PC-9 (cell line): ENCODE results near the gene VANGL2. TPM values are rescaled to one million over a fixed set of nuclear protein-coding genes. Genes with fewer than 3 reads are reported as not detected.

Source experiments
- BruUV-seq: library from RNA; stranded (reverse); fragments of 400-500 nt; replicated peaks from 2 replicates; lab custom pipeline; 2021; lab: Mats Ljungman, UMichigan
- CTCF ChIA-PET: fragments of 300-600 bp; sonication (Branson Sonifier 250); formaldehyde crosslinking; loops from one replicate; lab custom pipeline; 2022; ENCODE audit warnings: antibody characterized with exemption; lab: Charles Lee
- POLR2A ChIA-PET: fragments of 300-600 bp; sonication (Branson Sonifier 250); formaldehyde crosslinking; loops from one replicate; lab custom pipeline; 2022; ENCODE audit warnings: antibody characterized with exemption; ENCODE audit not compliant: unreplicated experiment; lab: Charles Lee
- DNase-seq, 2 experiments: peaks; one replicate each; pipeline versions ENCODE4 v3.0.0 to v3.0.0-alpha.2; 2015 to 2022; ENCODE audit warnings: mixed read lengths in 1 of 2
- H2AFZ ChIP-seq: fragments of 200-600 bp; sonication (generic); 2 replicates; pipeline ENCODE4 v1.8.1; 2017; ENCODE audit warnings: antibody characterized with exemption
- H3F3A ChIP-seq: fragments of 200-600 bp; sonication (generic); 2 replicates; pipeline ENCODE4 v1.8.1; 2017; ENCODE audit warnings: antibody characterized with exemption, mild to moderate bottlenecking, low read depth; ENCODE audit not compliant: insufficient read depth
- H3K27ac ChIP-seq: fragments of 200-600 bp; sonication (generic); 2 replicates; pipeline ENCODE4 v1.6.1; 2016; ENCODE audit warnings: mixed run types
- H3K27me3 ChIP-seq: fragments of 200-600 bp; sonication (generic); 2 replicates; pipeline ENCODE4 v1.6.1; 2016; ENCODE audit warnings: low read depth, mixed run types; ENCODE audit not compliant: insufficient read depth
- H3K36me3 ChIP-seq: fragments of 200-600 bp; sonication (generic); 2 replicates; pipeline ENCODE4 v1.6.1; 2016; ENCODE audit warnings: low read depth, mixed run types
- H3K4me1 ChIP-seq: fragments of 200-600 bp; sonication (generic); replicated peaks from 2 replicates; pipeline ENCODE4 v1.6.1; 2016; ENCODE audit warnings: mixed run types; ENCODE audit not compliant: insufficient read depth
- H3K4me2 ChIP-seq: fragments of 200-600 bp; sonication (generic); 2 replicates; pipeline ENCODE4 v1.6.1; 2017; ENCODE audit warnings: mixed run types
- H3K4me3 ChIP-seq: fragments of 200-600 bp; sonication (generic); 2 replicates; pipeline ENCODE4 v1.6.1; 2016; ENCODE audit warnings: mixed run types
- H3K79me2 ChIP-seq: fragments of 200-600 bp; sonication (generic); 2 replicates; pipeline ENCODE4 v1.6.1; 2017; ENCODE audit warnings: low read depth, mixed run types
- H3K9me2 ChIP-seq: fragments of 200-600 bp; sonication (generic); 2 replicates; pipeline ENCODE4 v1.8.1; 2017; ENCODE audit warnings: mild to moderate bottlenecking; ENCODE audit not compliant: insufficient read depth
- H3K9me3 ChIP-seq: fragments of 200-600 bp; sonication (generic); 2 replicates; pipeline ENCODE4 v1.8.1; 2016; ENCODE audit warnings: low read depth; ENCODE audit not compliant: insufficient read depth
- H4K20me1 ChIP-seq: fragments of 200-600 bp; sonication (generic); 2 replicates; pipeline ENCODE4 v1.8.1; 2017; ENCODE audit not compliant: insufficient read depth
- EZH2 ChIP-seq: fragments of 200-600 bp; sonication (generic); IDR thresholded peaks from 2 replicates; pipeline ENCODE4 v1.8.0; 2017; ENCODE audit warnings: antibody characterized with exemption, low read depth
- intact Hi-C: fragments of 100-400 bp; cut with micrococcal nuclease; formaldehyde crosslinking; loops from one replicate; pipeline ENCODE4 v1.10.0; 2022; ENCODE audit not compliant: unreplicated experiment
- total RNA-seq: library from RNA; stranded (reverse); gene quantifications from 2 replicates; pipeline ENCODE4 v1.2.3, GENCODE V29; 2021
- TF ChIP-seq, protein P1 (sequence below): fragments of 200-600 bp; sonication (generic); conservative IDR thresholded peaks from 2 replicates; pipeline ENCODE4 v1.6.1; 2017; ENCODE audit warnings: mixed run types, antibody characterized with exemption, mild to moderate bottlenecking, moderate library complexity

The VANGL2 gene
- total RNA-seq, 1 experiment from 2014 or later, result 12.4 TPM

- H3F3A ChIP-seq, result no peaks in the 10 kb centered on the region
- H3K4me2 ChIP-seq, result no peak overlapping the region
- H3K9me2 ChIP-seq, result no peaks in the 10 kb centered on the region
- H3K9me3 ChIP-seq, result no peaks in the 10 kb centered on the region
- no peak for DNase-seq
- no peaks in the 10 kb centered on the region for H3K4me1 ChIP-seq
- ChIA-PET CTCF (no interaction called here), POLR2A (no interaction called here)
- H3K27ac ChIP-seq, result no peak overlapping the region
- H2AFZ ChIP-seq, result no peak overlapping the region
- H4K20me1 ChIP-seq, result no peaks in the 10 kb centered on the region
- BruUV-seq, result no TSS peak
- H3K79me2 ChIP-seq, result no peaks in the 10 kb centered on the region
- no peak overlapping the region for H3K4me3 ChIP-seq
- no peaks in the 10 kb centered on the region for H3K36me3 ChIP-seq
- TF ChIP-seq EZH2, result no peak
- TF ChIP-seq, protein P1, sequence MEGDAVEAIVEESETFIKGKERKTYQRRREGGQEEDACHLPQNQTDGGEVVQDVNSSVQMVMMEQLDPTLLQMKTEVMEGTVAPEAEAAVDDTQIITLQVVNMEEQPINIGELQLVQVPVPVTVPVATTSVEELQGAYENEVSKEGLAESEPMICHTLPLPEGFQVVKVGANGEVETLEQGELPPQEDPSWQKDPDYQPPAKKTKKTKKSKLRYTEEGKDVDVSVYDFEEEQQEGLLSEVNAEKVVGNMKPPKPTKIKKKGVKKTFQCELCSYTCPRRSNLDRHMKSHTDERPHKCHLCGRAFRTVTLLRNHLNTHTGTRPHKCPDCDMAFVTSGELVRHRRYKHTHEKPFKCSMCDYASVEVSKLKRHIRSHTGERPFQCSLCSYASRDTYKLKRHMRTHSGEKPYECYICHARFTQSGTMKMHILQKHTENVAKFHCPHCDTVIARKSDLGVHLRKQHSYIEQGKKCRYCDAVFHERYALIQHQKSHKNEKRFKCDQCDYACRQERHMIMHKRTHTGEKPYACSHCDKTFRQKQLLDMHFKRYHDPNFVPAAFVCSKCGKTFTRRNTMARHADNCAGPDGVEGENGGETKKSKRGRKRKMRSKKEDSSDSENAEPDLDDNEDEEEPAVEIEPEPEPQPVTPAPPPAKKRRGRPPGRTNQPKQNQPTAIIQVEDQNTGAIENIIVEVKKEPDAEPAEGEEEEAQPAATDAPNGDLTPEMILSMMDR, result no peak
- intact Hi-C loops, result no loop called here
- H3K27me3 ChIP-seq, result no peaks in the 10 kb centered on the region
Measured at GRCh38 chr1:160418483-160418882, 18.1 kb downstream of the VANGL2 start.

DNA sequence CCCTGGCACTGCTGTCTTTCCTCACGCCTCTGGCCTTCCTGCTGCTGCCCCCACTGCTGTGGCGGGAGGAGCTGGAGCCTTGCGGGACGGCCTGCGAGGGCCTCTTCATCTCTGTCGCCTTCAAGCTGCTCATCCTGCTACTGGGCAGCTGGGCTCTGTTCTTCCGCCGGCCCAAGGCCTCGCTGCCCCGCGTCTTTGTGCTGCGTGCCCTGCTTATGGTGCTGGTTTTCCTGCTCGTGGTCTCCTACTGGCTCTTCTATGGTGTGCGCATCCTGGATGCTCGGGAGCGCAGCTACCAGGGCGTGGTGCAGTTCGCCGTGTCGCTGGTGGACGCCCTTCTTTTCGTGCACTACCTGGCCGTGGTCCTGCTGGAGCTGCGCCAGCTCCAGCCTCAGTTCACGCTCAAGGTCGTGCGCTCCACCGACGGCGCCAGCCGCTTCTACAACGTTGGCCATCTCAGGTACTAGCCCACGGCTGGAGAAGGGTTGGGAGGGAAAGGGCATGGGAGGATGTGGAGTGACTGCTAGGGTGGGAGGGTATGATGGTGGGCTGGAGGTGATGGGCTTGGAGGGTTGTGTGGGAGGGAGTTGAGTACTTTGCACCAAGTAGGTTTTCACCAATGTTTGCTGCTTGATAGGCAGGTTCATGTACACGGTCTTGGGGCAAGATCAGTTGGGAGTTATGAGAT, 18.9 kb downstream of the VANGL2 start:
- H3K9me3 ChIP-seq, result no peaks in the 10 kb centered on the region
- CTCF ChIA-PET, result interaction anchor here (1.0 kb wide), 1 partner anchor 12 kb away, joined by 4 read pairs; no protein-coding TSS in a partner anchor
- no peaks in the 10 kb centered on the region for H4K20me1 ChIP-seq
- no peaks in the 10 kb centered on the region for H3K4me1 ChIP-seq
- no peak for TF ChIP-seq EZH2
- TF ChIP-seq, protein P1, result no peak
- H3K27ac ChIP-seq, result no peak overlapping the region
- H2AFZ ChIP-seq, result no peak overlapping the region
- no peaks in the 10 kb centered on the region for H3K9me2 ChIP-seq
- no peak overlapping the region for H3K4me3 ChIP-seq
- intact Hi-C loops, result no loop called here
- H3K36me3 ChIP-seq, result no peaks in the 10 kb centered on the region
- no TSS peak for BruUV-seq
- DNase-seq, result no peak
- H3F3A ChIP-seq, result no peaks in the 10 kb centered on the region
- H3K79me2 ChIP-seq, result no peaks in the 10 kb centered on the region
- no peak overlapping the region for H3K4me2 ChIP-seq
- POLR2A ChIA-PET, result no interaction called here
- no peaks in the 10 kb centered on the region for H3K27me3 ChIP-seq

GRCh38 chr1:160419838-160420169, 19.4 kb downstream of the VANGL2 start:
- no peaks in the 10 kb centered on the region for H3K27me3 ChIP-seq
- DNase-seq, result no peak
- H3K4me2 ChIP-seq, result no peak overlapping the region
- no peaks in the 10 kb centered on the region for H3K36me3 ChIP-seq
- no peak for TF ChIP-seq EZH2
- TF ChIP-seq, protein P1, result no peak
- CTCF ChIA-PET, result interaction anchor here (1.0 kb wide), 1 partner anchor 12 kb away, joined by 4 read pairs; no protein-coding TSS in a partner anchor
- H3K9me3 ChIP-seq, result no peaks in the 10 kb centered on the region
- H3K9me2 ChIP-seq, result no peaks in the 10 kb centered on the region
- H3K27ac ChIP-seq, result no peak overlapping the region
- H3K4me3 ChIP-seq, result no peak overlapping the region
- BruUV-seq, result no TSS peak
- H3K79me2 ChIP-seq, result no peaks in the 10 kb centered on the region
- no peak overlapping the region for H2AFZ ChIP-seq
- intact Hi-C loops, result no loop called here
- no peaks in the 10 kb centered on the region for H3K4me1 ChIP-seq
- POLR2A ChIA-PET, result no interaction called here
- no peaks in the 10 kb centered on the region for H4K20me1 ChIP-seq
- H3F3A ChIP-seq, result no peaks in the 10 kb centered on the region
